IMR-90 (cell line): ENCODE results near the gene SHROOM4. TPM values are rescaled to one million over a fixed set of nuclear protein-coding genes. Genes with fewer than 3 reads are reported as not detected.

Experiments used
- ATAC-seq: fragments of 200-7000 bp; cut with Tn5 transposase; 2 replicates; pipeline ENCODE4 v1.9.1; 2020; ENCODE audit warnings: low read depth, mild to moderate bottlenecking, moderate library complexity
- BruUV-seq: library from RNA; stranded (reverse); fragments of 400-500 nt; replicated peaks from 2 replicates; lab custom pipeline; 2021; lab: Mats Ljungman, UMichigan
- CTCF ChIA-PET: fragments of 300-600 bp; formaldehyde crosslinking; extraction: SDS; loops from one replicate; lab custom pipeline; 2021; ENCODE audit warnings: antibody characterized with exemption; lab: Yijun Ruan, JAX
- POLR2A ChIA-PET: fragments of 300-600 bp; sonication (Branson Sonifier 250); formaldehyde crosslinking; loops from one replicate; lab custom pipeline; 2022; ENCODE audit warnings: antibody characterized with exemption; ENCODE audit not compliant: unreplicated experiment; lab: Charles Lee
- DNase-seq: peaks from one replicate; pipeline ENCODE4 v3.0.0; 2013
- H2AFZ ChIP-seq: replicated peaks from 2 replicates; pipeline ENCODE3; 2013; ENCODE audit warnings: low read length, mild to moderate bottlenecking; ENCODE audit not compliant: poor library complexity
- H2AK5ac ChIP-seq: 2 replicates; pipeline ENCODE4 v1.6.1; 2013; ENCODE audit warnings: low read depth, low read length, inconsistent platforms
- H2AK9ac ChIP-seq: replicated peaks from 2 replicates; pipeline ENCODE3; 2013; ENCODE audit warnings: mild to moderate bottlenecking, low read depth, low read length, moderate library complexity; ENCODE audit not compliant: poor library complexity
- H2BK120ac ChIP-seq: 2 replicates; pipeline ENCODE4 v1.6.1; 2013; ENCODE audit warnings: low read depth, low read length, inconsistent platforms
- H2BK15ac ChIP-seq: 3 replicates; pipeline ENCODE4 v1.6.1; 2013; ENCODE audit warnings: low read depth, low read length, inconsistent platforms
- H2BK20ac ChIP-seq: 2 replicates; pipeline ENCODE4 v1.6.1; 2013; ENCODE audit warnings: low read depth, mild to moderate bottlenecking, inconsistent platforms, low read length, moderate library complexity
- H2BK5ac ChIP-seq: 2 replicates; pipeline ENCODE4 v1.6.1; 2013; ENCODE audit warnings: mild to moderate bottlenecking, low read depth, low read length, inconsistent platforms; ENCODE audit not compliant: poor library complexity, severe bottlenecking
- H3K14ac ChIP-seq: replicated peaks from 2 replicates; pipeline ENCODE4 v1.6.1; 2013; ENCODE audit warnings: low read depth, low read length, inconsistent platforms
- H3K18ac ChIP-seq: 2 replicates; pipeline ENCODE4 v1.6.1; 2013; ENCODE audit warnings: low read depth, low read length, control low read depth
- H3K23ac ChIP-seq: 2 replicates; pipeline ENCODE4 v1.6.1; 2013; ENCODE audit warnings: low read depth, low read length, inconsistent platforms
- H3K27ac ChIP-seq: 2 replicates; pipeline ENCODE4 v1.5.1; 2013; ENCODE audit warnings: mild to moderate bottlenecking, control low read depth, low read length; ENCODE audit not compliant: insufficient read depth
- H3K27me3 ChIP-seq: 2 replicates; pipeline ENCODE4 v1.6.1; 2013; ENCODE audit warnings: low read length; ENCODE audit not compliant: control insufficient read depth, insufficient read depth
- H3K36me3 ChIP-seq: 2 replicates; pipeline ENCODE4 v1.6.1; 2013; ENCODE audit warnings: low read length, mixed read lengths; ENCODE audit not compliant: control insufficient read depth, insufficient read depth
- H3K4ac ChIP-seq: 2 replicates; pipeline ENCODE4 v1.6.1; 2013; ENCODE audit warnings: low read depth, low read length, inconsistent platforms
- H3K4me1 ChIP-seq: 2 replicates; pipeline ENCODE4 v1.6.1; 2013; ENCODE audit warnings: low read length, mixed read lengths; ENCODE audit not compliant: control insufficient read depth, insufficient read depth
- H3K4me2 ChIP-seq: 2 replicates; pipeline ENCODE4 v1.6.1; 2013; ENCODE audit warnings: low read depth, mild to moderate bottlenecking, control low read depth, low read length, moderate library complexity
- H3K4me3 ChIP-seq: 2 replicates; pipeline ENCODE4 v1.5.1; 2013; ENCODE audit warnings: low read depth, mild to moderate bottlenecking, control low read depth, low read length, moderate library complexity; ENCODE audit not compliant: insufficient read depth
- H3K56ac ChIP-seq: 2 replicates; pipeline ENCODE4 v1.6.1; 2013; ENCODE audit warnings: low read length, inconsistent platforms; ENCODE audit not compliant: insufficient read depth; ENCODE audit errors: extremely low read depth
- H3K79me1 ChIP-seq, 2 experiments: 2 replicates each; pipeline ENCODE4 v1.6.1; 2013; ENCODE audit warnings: low read length in 2 of 2, inconsistent platforms in 1 of 2, low read depth in 1 of 2
- H3K9ac ChIP-seq: 2 replicates; pipeline ENCODE4 v1.6.1; 2013; ENCODE audit warnings: low read depth, low read length, control low read depth
- H3K9me1 ChIP-seq: 2 replicates; pipeline ENCODE4 v1.6.1; 2013; ENCODE audit warnings: low read length, inconsistent platforms; ENCODE audit not compliant: insufficient read depth
- H3K9me3 ChIP-seq: 2 replicates; pipeline ENCODE4 v1.6.1; 2013; ENCODE audit warnings: low read length; ENCODE audit not compliant: control insufficient read depth, insufficient read depth
- H4K20me1 ChIP-seq: 2 replicates; pipeline ENCODE4 v1.6.1; 2013; ENCODE audit warnings: low read length, inconsistent platforms; ENCODE audit not compliant: insufficient read depth
- H4K5ac ChIP-seq: 2 replicates; pipeline ENCODE4 v1.6.1; 2013; ENCODE audit warnings: mild to moderate bottlenecking, low read depth, low read length, control low read depth
- H4K8ac ChIP-seq, 2 experiments: 2 replicates each; pipeline ENCODE4 v1.6.1; 2013; ENCODE audit warnings: low read depth in 2 of 2, low read length in 2 of 2, control low read depth in 1 of 2, inconsistent platforms in 1 of 2
- H4K91ac ChIP-seq: 2 replicates; pipeline ENCODE4 v1.6.1; 2013; ENCODE audit warnings: low read depth, low read length, inconsistent platforms; ENCODE audit not compliant: insufficient read depth
- CEBPB ChIP-seq: IDR thresholded peaks from 2 replicates; pipeline ENCODE4 v1.6.1; 2012; ENCODE audit warnings: low read depth, low read length, improper control_type of control experiment
- NFE2L2 ChIP-seq: fragments of 150-350 bp; IDR thresholded peaks from 2 replicates; pipeline ENCODE4 v1.6.1; 2016; ENCODE audit warnings: low read depth, mild to moderate bottlenecking, low read length
- WGBS, 2 experiments: methylation state at CpG; one replicate each; pipeline versions ENCODE4 v1.1.5 to v1.1.7; 2013; ENCODE audit warnings: missing lambda C conversion rate in 2 of 2; ENCODE audit not compliant: insufficient read length in 1 of 2; ENCODE audit errors: extremely low coverage in 2 of 2; 5-methylcytosine and 5-hydroxymethylcytosine counted together
- dilution Hi-C: fragments of 300-500 bp; cut with HindIII; formaldehyde crosslinking; loops from one replicate; pipeline ENCODE4 v1.14.3; 2018; ENCODE audit warnings: low sequenced_read_pairs; ENCODE audit not compliant: unreplicated experiment
- in situ Hi-C: fragments of 300-500 bp; cut with MboI; formaldehyde crosslinking; loops from 3 replicates; pipeline ENCODE4 v1.14.3; 2019; ENCODE audit warnings: low sequenced_read_pairs, inconsistent platforms, mixed read lengths
- intact Hi-C: fragments of 100-400 bp; cut with micrococcal nuclease; formaldehyde crosslinking; loops from 2 replicates; pipeline ENCODE4 v1.10.0; 2022
- polyA plus RNA-seq, 3 experiments: library from polyadenylated mRNA; depleted of rRNA; stranded (reverse); fragments of >200 nt; gene quantifications; 2 replicates each; pipeline ENCODE4 v1.2.3, GENCODE V29; 2012; ENCODE audit warnings: low replicate concordance in 1 of 3
- total RNA-seq: library from RNA; depleted of rRNA; stranded (reverse); fragments of >200 nt; gene quantifications from 2 replicates; pipeline ENCODE4 v1.2.3, GENCODE V29; 2012

SHROOM4 gene
- total and polyA plus RNA-seq, 2 of the 4 experiments (the other 2 are of a cell fraction): 1.0 to 2.2 TPM

- intact Hi-C loops (no loop called here), dilution Hi-C loops (no loop called here), in situ Hi-C loops (no loop called here)
- Histone ChIP-seq H3K9me3 (no peaks in the 10 kb centered on the region), H2BK15ac (no peak overlapping the region), H3K23ac (no peak overlapping the region), H3K27ac (no peak overlapping the region), H3K4me1 (no peaks in the 10 kb centered on the region), H4K91ac (no peak overlapping the region), H3K9ac (no peak overlapping the region), H3K56ac (no peak overlapping the region), H3K4me2 (no peak overlapping the region), H2AK9ac (no peak overlapping the region), H3K4me3 (no peak overlapping the region), H4K20me1 (no peaks in the 10 kb centered on the region), H3K14ac (no peak overlapping the region), H2AK5ac (no peak overlapping the region), H2AFZ (no peak overlapping the region), H3K27me3 (peaks cover 1% of the 10 kb centered on the region; the same call in 1 of the 2 replicates), H3K4ac (no peak overlapping the region), H3K18ac (no peak overlapping the region), H4K8ac (no peak overlapping the region), H3K9me1 (no peaks in the 10 kb centered on the region), H2BK20ac (no peak overlapping the region), H2BK5ac (no peak overlapping the region), H3K36me3 (no peaks in the 10 kb centered on the region), H2BK120ac (no peak overlapping the region), H4K5ac (no peak overlapping the region), H3K79me1 (no peaks in the 10 kb centered on the region)
- no peak for ATAC-seq
- DNase-seq: peak; percentile 43
- BruUV-seq: no TSS peak
- WGBS, 2 experiments: no CpG with 5 or more reads among the region's 2 CpGs
- CTCF ChIA-PET: no interaction called here
- TF ChIP-seq CEBPB (no peak), NFE2L2 (peak; percentile 25; the same call in 1 of the 2 replicates)
- POLR2A ChIA-PET: no interaction called here
Observed at GRCh38 chrX:50613846-50614245, 200.1 kb downstream of the SHROOM4 start.
